Fibroblast of villous mesenchyme (primary cell): Measurements from ENCODE around the gene STRA8. TPM values are rescaled to one million over a fixed set of nuclear protein-coding genes. Genes with fewer than 3 reads are reported as not detected.
A peak's percentile ranks its signal among the peaks of the same experiment; 100 is the strongest.
"Not testable (repeated sequence)": the region's sequence is repeated elsewhere in the genome, so short reads cannot be mapped to it uniquely, and the experiment has no call there.

Experiments used
- DNase-seq: peaks from one replicate; pipeline ENCODE4 v3.0.0-alpha.2; 2010; ENCODE audit warnings: low read depth
- H3K4me3 ChIP-seq: 2 replicates; pipeline ENCODE4 v1.5.1; 2011; ENCODE audit warnings: low read depth, mild to moderate bottlenecking, low read length
- CTCF ChIP-seq: IDR thresholded peaks from 2 replicates; pipeline ENCODE4 v1.5.1; 2012; ENCODE audit warnings: low read depth, mild to moderate bottlenecking, low read length; ENCODE audit not compliant: insufficient read depth
- total RNA-seq: library from RNA; depleted of rRNA; stranded (reverse); fragments of >200 nt; gene quantifications from 2 replicates; pipeline ENCODE4 v1.2.3, GENCODE V29; 2012

STRA8 gene
- total RNA-seq, 1 donor: not detected

- no peak for TF ChIP-seq CTCF
- H3K4me3 ChIP-seq: no peak overlapping the region
- peak; percentile 12 for DNase-seq
Observed at GRCh38 chr7:135217645-135218509, 15.8 kb upstream of the STRA8 start.

GRCh38 chr7:135224027-135224426, 9.6 kb upstream of the STRA8 start:
- no peak for DNase-seq
- no peak overlapping the region for H3K4me3 ChIP-seq
- TF ChIP-seq CTCF: no peak

- H3K4me3 ChIP-seq: no peak overlapping the region
- no peak for DNase-seq
- TF ChIP-seq CTCF: no peak
Observed at GRCh38 chr7:135231686-135232085, 2.0 kb upstream of the STRA8 start.

- DNase-seq: no peak
- no peak for TF ChIP-seq CTCF
- no peak overlapping the region for H3K4me3 ChIP-seq
Observed at GRCh38 chr7:135232087-135232486, 1.6 kb upstream of the STRA8 start.

- TF ChIP-seq CTCF: peak; percentile 14
- H3K4me3 ChIP-seq: no peak overlapping the region
- no peak for DNase-seq
Observed at GRCh38 chr7:135232720-135233119, 918 bp upstream of the STRA8 start.

GRCh38 chr7:135234095-135234494, 457 bp downstream of the STRA8 start:
- H3K4me3 ChIP-seq, DNase-seq: not testable (repeated sequence)

- no peak for DNase-seq
- H3K4me3 ChIP-seq: no peak overlapping the region
- no peak for TF ChIP-seq CTCF
Observed at GRCh38 chr7:135234727-135235126, 1.1 kb downstream of the STRA8 start.
